ENCODE results near the gene FRA10AC1. TPM values are rescaled to one million over a fixed set of nuclear protein-coding genes. Genes with fewer than 3 reads are reported as not detected.
A peak's percentile ranks its signal among the peaks of the same experiment; 100 is the strongest.

Gene FRA10AC1
- polyA plus RNA-seq, 1 experiment = 12.1 TPM

- POLR2A ChIA-PET = interaction anchor here (0.6 kb wide), 1 partner anchor 11 kb away, joined by 3 read pairs; the partner anchor contains the start of gene LGI1
- 0 out of 2 replicates have a peak, but pooled peaks have one; percentile 3 for TF ChIP-seq CTCF (IDR thresholded peaks at IDR 0.05; ENCODE audit: low read depth, low read length)
- H3K27me3 ChIP-seq (ENCODE audit: control insufficient read depth, insufficient read depth, low read length) = peaks cover 3% of the 10 kb centered on the region
- no peak overlapping the region for H3K27ac ChIP-seq (ENCODE audit: low read depth, low read length)
- no peaks in the 10 kb centered on the region for H3K9me3 ChIP-seq (ENCODE audit: control insufficient read depth, insufficient read depth, low read length)
- CTCF ChIA-PET = interaction anchor here (0.6 kb wide), 1 partner anchor 493 kb away, joined by 3 read pairs; no protein-coding TSS in a partner anchor
- H3K4me3 ChIP-seq (ENCODE audit: low read depth, low read length) = no peak overlapping the region
- DNase-seq (ENCODE audit: low read depth, low spot score) = peak; percentile 65
Observed at GRCh38 chr10:93746844-93747284, 44.5 kb upstream of the FRA10AC1 start.

- no peaks in the 10 kb centered on the region for H3K9me3 ChIP-seq (ENCODE audit: control insufficient read depth, insufficient read depth, low read length)
- peak; percentile 31; the same call in 1 of the 2 replicates for TF ChIP-seq CTCF (IDR thresholded peaks at IDR 0.05; ENCODE audit: low read depth, low read length)
- no peak overlapping the region for H3K27ac ChIP-seq (ENCODE audit: low read depth, low read length)
- peaks cover 3% of the 10 kb centered on the region for H3K27me3 ChIP-seq (ENCODE audit: control insufficient read depth, insufficient read depth, low read length)
- DNase-seq (ENCODE audit: low read depth, low spot score) = no peak
- ChIA-PET CTCF (interaction anchor here (0.9 to 1.6 kb wide), 2 partner anchors 13 to 70 kb away, joined by 3 to 12 read pairs; no protein-coding TSS in a partner anchor), POLR2A (no interaction called here)
- H3K4me3 ChIP-seq (ENCODE audit: low read depth, low read length) = no peak overlapping the region
Observed at GRCh38 chr10:93745408-93746065, 43.1 kb upstream of the FRA10AC1 start.

- Histone ChIP-seq H3K9me3 (ENCODE audit: control insufficient read depth, insufficient read depth, low read length) (no peaks in the 10 kb centered on the region), H3K27ac (ENCODE audit: low read depth, low read length) (no peak overlapping the region), H3K4me3 (ENCODE audit: low read depth, low read length) (no peak overlapping the region), H3K27me3 (ENCODE audit: control insufficient read depth, insufficient read depth, low read length) (no peaks in the 10 kb centered on the region)
- POLR2A ChIA-PET = no interaction called here
- no peak for DNase-seq (ENCODE audit: low read depth, low spot score)
- CTCF ChIA-PET = no interaction called here
- no peak for TF ChIP-seq CTCF (IDR thresholded peaks at IDR 0.05; ENCODE audit: low read depth, low read length)
Observed at GRCh38 chr10:93742633-93743349, 40.4 kb upstream of the FRA10AC1 start.

GRCh38 chr10:93741367-93741766, 39.0 kb upstream of the FRA10AC1 start:
- ChIA-PET CTCF (no interaction called here), POLR2A (no interaction called here)
- no peak for TF ChIP-seq CTCF (IDR thresholded peaks at IDR 0.05; ENCODE audit: low read depth, low read length)
- no peaks in the 10 kb centered on the region for H3K27me3 ChIP-seq (ENCODE audit: control insufficient read depth, insufficient read depth, low read length)
- DNase-seq (ENCODE audit: low read depth, low spot score) = no peak
- no peak overlapping the region for H3K27ac ChIP-seq (ENCODE audit: low read depth, low read length)
- no peak overlapping the region for H3K4me3 ChIP-seq (ENCODE audit: low read depth, low read length)
- no peaks in the 10 kb centered on the region for H3K9me3 ChIP-seq (ENCODE audit: control insufficient read depth, insufficient read depth, low read length)

- DNase-seq (ENCODE audit: low read depth, low spot score) = no peak
- Histone ChIP-seq H3K4me3 (ENCODE audit: low read depth, low read length) (no peak overlapping the region), H3K27ac (ENCODE audit: low read depth, low read length) (no peak overlapping the region), H3K27me3 (ENCODE audit: control insufficient read depth, insufficient read depth, low read length) (peaks cover 13% of the 10 kb centered on the region), H3K9me3 (ENCODE audit: control insufficient read depth, insufficient read depth, low read length) (no peaks in the 10 kb centered on the region)
- CTCF ChIA-PET = no interaction called here
- TF ChIP-seq CTCF (IDR thresholded peaks at IDR 0.05; ENCODE audit: low read depth, low read length) = no peak
- POLR2A ChIA-PET = no interaction called here
Observed at GRCh38 chr10:93726024-93726423, 23.6 kb upstream of the FRA10AC1 start.

All from AG04450 (cell line).